BE2C (cell line): Measurements from ENCODE around the gene ZNF277.

Experiments used
- DNase-seq: peaks from one replicate; pipeline ENCODE4 v3.0.0-alpha.2; 2020
- H3K27me3 ChIP-seq: fragments of 250-450 bp; sonication (Bioruptor Pico); 2 replicates; pipeline ENCODE4 v1.5.1; 2020; ENCODE audit warnings: mild to moderate bottlenecking
- H3K36me3 ChIP-seq: fragments of 250-450 bp; sonication (Bioruptor Pico); 2 replicates; pipeline ENCODE4 v1.5.1; 2020; ENCODE audit warnings: mild to moderate bottlenecking
- H3K4me1 ChIP-seq: fragments of 250-450 bp; sonication (Bioruptor Pico); 2 replicates; pipeline ENCODE4 v1.5.1; 2020
- H3K4me3 ChIP-seq: 2 replicates; pipeline ENCODE4 v1.5.1; 2011; ENCODE audit warnings: low read depth, low read length
- H3K9me3 ChIP-seq: fragments of 250-450 bp; sonication (Bioruptor Pico); 2 replicates; pipeline ENCODE4 v1.5.1; 2020
- TF ChIP-seq, protein P1 (sequence below): IDR thresholded peaks from 2 replicates; pipeline ENCODE4 v1.5.1; 2012; ENCODE audit warnings: mild to moderate bottlenecking, low read depth, low read length

ZNF277 gene

DNA sequence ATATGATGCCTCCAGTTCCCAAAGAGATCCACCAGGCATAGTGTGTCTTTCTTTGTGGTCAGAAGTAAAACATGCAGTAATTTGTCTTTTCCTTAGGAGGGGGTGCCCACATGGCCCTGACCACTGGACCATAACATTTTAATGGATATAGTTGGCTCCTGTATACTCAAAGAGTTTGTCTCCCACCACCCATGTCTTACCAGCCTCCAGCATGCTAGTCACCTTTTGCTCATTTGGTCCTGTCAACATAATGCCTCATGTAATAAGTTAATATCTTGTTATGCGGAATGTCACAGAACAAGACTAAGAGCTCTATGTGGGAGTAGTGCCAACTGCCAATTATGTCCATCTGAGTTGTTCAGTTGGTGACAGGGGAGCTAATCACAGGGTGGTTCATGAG lies 160.4 kb downstream of the ZNF277 start:
- H3K4me1 ChIP-seq = peaks cover 2% of the 10 kb centered on the region; the same call in 1 of the 2 replicates
- H3K27me3 ChIP-seq = no peaks in the 10 kb centered on the region
- H3K9me3 ChIP-seq = no peaks in the 10 kb centered on the region
- no peak for DNase-seq
- H3K4me3 ChIP-seq = no peak overlapping the region
- TF ChIP-seq, protein P1, sequence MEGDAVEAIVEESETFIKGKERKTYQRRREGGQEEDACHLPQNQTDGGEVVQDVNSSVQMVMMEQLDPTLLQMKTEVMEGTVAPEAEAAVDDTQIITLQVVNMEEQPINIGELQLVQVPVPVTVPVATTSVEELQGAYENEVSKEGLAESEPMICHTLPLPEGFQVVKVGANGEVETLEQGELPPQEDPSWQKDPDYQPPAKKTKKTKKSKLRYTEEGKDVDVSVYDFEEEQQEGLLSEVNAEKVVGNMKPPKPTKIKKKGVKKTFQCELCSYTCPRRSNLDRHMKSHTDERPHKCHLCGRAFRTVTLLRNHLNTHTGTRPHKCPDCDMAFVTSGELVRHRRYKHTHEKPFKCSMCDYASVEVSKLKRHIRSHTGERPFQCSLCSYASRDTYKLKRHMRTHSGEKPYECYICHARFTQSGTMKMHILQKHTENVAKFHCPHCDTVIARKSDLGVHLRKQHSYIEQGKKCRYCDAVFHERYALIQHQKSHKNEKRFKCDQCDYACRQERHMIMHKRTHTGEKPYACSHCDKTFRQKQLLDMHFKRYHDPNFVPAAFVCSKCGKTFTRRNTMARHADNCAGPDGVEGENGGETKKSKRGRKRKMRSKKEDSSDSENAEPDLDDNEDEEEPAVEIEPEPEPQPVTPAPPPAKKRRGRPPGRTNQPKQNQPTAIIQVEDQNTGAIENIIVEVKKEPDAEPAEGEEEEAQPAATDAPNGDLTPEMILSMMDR = no peak
- no peaks in the 10 kb centered on the region for H3K36me3 ChIP-seq

- TF ChIP-seq, protein P1 = no peak
- DNase-seq = no peak
- Histone ChIP-seq H3K36me3 (no peaks in the 10 kb centered on the region), H3K4me3 (no peak overlapping the region), H3K27me3 (no peaks in the 10 kb centered on the region), H3K4me1 (peaks cover 2% of the 10 kb centered on the region; the same call in 1 of the 2 replicates), H3K9me3 (no peaks in the 10 kb centered on the region)
Measured at GRCh38 chr7:112370436-112370835, 163.9 kb downstream of the ZNF277 start.

GRCh38 chr7:112371701-112372100 lies 165.2 kb downstream of the ZNF277 start:
- Histone ChIP-seq H3K9me3 (no peaks in the 10 kb centered on the region), H3K27me3 (no peaks in the 10 kb centered on the region), H3K4me1 (peaks cover 2% of the 10 kb centered on the region; the same call in 1 of the 2 replicates), H3K4me3 (no peak overlapping the region), H3K36me3 (no peaks in the 10 kb centered on the region)
- TF ChIP-seq, protein P1 = no peak
- DNase-seq = no peak

DNA sequence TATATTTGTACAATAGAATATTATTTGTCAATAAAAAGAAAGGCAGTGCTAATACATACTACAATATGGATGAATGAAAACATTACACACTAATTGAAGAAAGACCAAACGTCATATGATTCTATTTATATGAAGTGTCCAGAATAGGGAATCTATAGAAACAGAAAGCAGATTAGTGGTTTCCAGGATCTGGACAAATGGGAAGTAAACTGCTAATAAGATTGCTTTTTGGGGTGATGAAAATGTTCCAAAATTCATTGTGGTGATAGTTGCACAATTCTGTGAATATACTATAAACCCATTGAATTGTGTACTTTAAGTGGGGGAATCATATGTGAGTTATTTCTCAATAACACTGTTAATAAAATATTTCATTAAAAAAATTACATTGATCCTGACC lies 165.6 kb downstream of the ZNF277 start:
- no peaks in the 10 kb centered on the region for H3K27me3 ChIP-seq
- no peak for DNase-seq
- peaks cover under 1% of the 10 kb centered on the region; the same call in 1 of the 2 replicates for H3K4me1 ChIP-seq
- no peak overlapping the region for H3K4me3 ChIP-seq
- TF ChIP-seq, protein P1 = no peak
- H3K36me3 ChIP-seq = no peaks in the 10 kb centered on the region
- H3K9me3 ChIP-seq = no peaks in the 10 kb centered on the region

DNA sequence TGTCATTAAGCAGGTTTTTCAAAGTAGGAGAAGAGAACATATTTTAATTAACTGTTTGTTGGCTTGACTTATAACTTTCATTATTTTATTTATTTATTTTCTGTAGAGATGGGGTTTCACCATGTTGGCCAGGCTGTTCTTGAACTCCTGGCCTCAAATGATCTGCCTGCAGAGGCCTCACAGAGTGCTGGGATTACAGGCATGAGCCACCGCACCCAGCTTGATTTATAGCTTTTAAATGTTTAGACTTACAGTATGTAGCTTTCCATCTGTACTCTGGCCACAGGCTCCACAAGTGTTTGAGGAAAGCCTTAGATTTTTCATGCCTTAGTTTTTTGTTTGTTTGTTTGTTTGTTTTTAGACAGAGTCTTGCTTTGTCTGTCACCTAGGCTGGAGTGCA lies 171.1 kb downstream of the ZNF277 start:
- H3K9me3 ChIP-seq = no peaks in the 10 kb centered on the region
- no peak for DNase-seq
- H3K4me1 ChIP-seq = no peaks in the 10 kb centered on the region
- no peaks in the 10 kb centered on the region for H3K27me3 ChIP-seq
- TF ChIP-seq, protein P1 = no peak
- H3K36me3 ChIP-seq = no peaks in the 10 kb centered on the region
- no peak overlapping the region for H3K4me3 ChIP-seq

GRCh38 chr7:112381311-112382091 lies 175.0 kb downstream of the ZNF277 start:
- H3K9me3 ChIP-seq = no peaks in the 10 kb centered on the region
- no peaks in the 10 kb centered on the region for H3K4me1 ChIP-seq
- no peaks in the 10 kb centered on the region for H3K36me3 ChIP-seq
- DNase-seq = no peak
- H3K4me3 ChIP-seq = no peak overlapping the region
- TF ChIP-seq, protein P1 = no peak
- H3K27me3 ChIP-seq = no peaks in the 10 kb centered on the region
